GM12865 (cell line): Measurements from ENCODE around the gene KDM6B.

Experiments
- DNase-seq: peaks from one replicate; pipeline ENCODE4 v3.0.0; 2010; ENCODE audit warnings: low read depth
- H3K4me3 ChIP-seq: 2 replicates; pipeline ENCODE4 v1.5.1; 2011; ENCODE audit warnings: mild to moderate bottlenecking, low read depth, low read length, control low read depth
- CTCF ChIP-seq: IDR thresholded peaks from 2 replicates; pipeline ENCODE4 v1.5.1; 2011; ENCODE audit warnings: low read length, control low read depth, low read depth, inconsistent platforms; ENCODE audit not compliant: insufficient read depth; ENCODE audit errors: missing control alignments

KDM6B gene

GRCh38 chr17:7811251-7811650 is 22.8 kb upstream of the KDM6B start:
- DNase-seq: no peak
- no peak for TF ChIP-seq CTCF

GRCh38 chr17:7814969-7815368 is 19.0 kb upstream of the KDM6B start:
- no peak for TF ChIP-seq CTCF
- no peak overlapping the region for H3K4me3 ChIP-seq
- no peak for DNase-seq

More at GRCh38 chr17:7811251-7811650, 22.8 kb upstream of the KDM6B start:
- H3K4me3 ChIP-seq: no peak overlapping the region

- TF ChIP-seq CTCF: no peak
- no peak overlapping the region for H3K4me3 ChIP-seq
- DNase-seq: no peak
Observed at GRCh38 chr17:7816926-7817642, 16.9 kb upstream of the KDM6B start.

- no peak overlapping the region for H3K4me3 ChIP-seq
- no peak for DNase-seq
- no peak for TF ChIP-seq CTCF
Observed at GRCh38 chr17:7817643-7817964, 16.4 kb upstream of the KDM6B start.

GRCh38 chr17:7818026-7818425 is 16.0 kb upstream of the KDM6B start:
- no peak for DNase-seq
- no peak overlapping the region for H3K4me3 ChIP-seq
- no peak for TF ChIP-seq CTCF

- TF ChIP-seq CTCF: no peak
- no peak for DNase-seq
- no peak overlapping the region for H3K4me3 ChIP-seq
Observed at GRCh38 chr17:7818746-7819645, 15.0 kb upstream of the KDM6B start.
